Spleen (tissue), 7 donors: ENCODE results near the gene COQ4.

Source experiments
- POLR2AphosphoS5 ChIP-seq, 3 donors: sonication (generic); formaldehyde crosslinking; IDR thresholded peaks; one replicate each; pipeline ENCODE4 v1.5.1; 2017; ENCODE audit warnings: antibody characterized with exemption in 3 of 3
- TF ChIP-seq, protein P1 (sequence below), 11 experiments: fragments of 200-600 bp in 7 of 11; fragments of 450-650 bp in 4 of 11; sonication (generic) in 4 of 11; IDR thresholded peaks in 8 of 11; conservative IDR thresholded peaks in 3 of 11; 1 replicate in 7 of 11; 2 replicates in 4 of 11; pipeline versions ENCODE4 v1.4.0 to v1.8.0; 2016 to 2021; ENCODE audit warnings: antibody characterized with exemption in 11 of 11, inconsistent platforms in 4 of 11, mild to moderate bottlenecking in 1 of 11
- donor health status: DM: no; HTN: no; CAD: no; lungs with moderate emphysema.
- donor health status: DM: no; HTN: no; CAD: no.
- donor health status: DM: no; HTN: no; CAD: no.

DNA sequence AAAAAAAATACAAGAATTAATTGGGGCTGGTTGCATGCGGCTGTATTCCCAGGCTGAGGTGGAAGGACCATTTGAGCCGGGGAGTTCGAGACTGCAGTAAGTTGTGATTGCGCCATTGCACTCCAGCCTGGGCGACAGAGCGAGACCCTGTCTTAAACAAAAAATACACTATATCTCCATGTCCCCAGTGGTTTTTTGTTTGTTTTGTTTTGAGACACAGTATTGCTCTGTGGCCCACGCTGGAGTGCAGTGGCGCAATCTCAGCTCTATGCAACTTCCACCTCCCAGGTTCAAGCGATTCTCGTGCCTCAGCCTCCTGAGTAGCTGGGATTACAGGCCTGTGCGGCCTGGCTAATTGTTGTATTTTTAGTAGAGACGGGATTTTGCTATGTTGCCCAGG lies 1.2 kb downstream of the COQ4 start:
- TF ChIP-seq, protein P1, sequence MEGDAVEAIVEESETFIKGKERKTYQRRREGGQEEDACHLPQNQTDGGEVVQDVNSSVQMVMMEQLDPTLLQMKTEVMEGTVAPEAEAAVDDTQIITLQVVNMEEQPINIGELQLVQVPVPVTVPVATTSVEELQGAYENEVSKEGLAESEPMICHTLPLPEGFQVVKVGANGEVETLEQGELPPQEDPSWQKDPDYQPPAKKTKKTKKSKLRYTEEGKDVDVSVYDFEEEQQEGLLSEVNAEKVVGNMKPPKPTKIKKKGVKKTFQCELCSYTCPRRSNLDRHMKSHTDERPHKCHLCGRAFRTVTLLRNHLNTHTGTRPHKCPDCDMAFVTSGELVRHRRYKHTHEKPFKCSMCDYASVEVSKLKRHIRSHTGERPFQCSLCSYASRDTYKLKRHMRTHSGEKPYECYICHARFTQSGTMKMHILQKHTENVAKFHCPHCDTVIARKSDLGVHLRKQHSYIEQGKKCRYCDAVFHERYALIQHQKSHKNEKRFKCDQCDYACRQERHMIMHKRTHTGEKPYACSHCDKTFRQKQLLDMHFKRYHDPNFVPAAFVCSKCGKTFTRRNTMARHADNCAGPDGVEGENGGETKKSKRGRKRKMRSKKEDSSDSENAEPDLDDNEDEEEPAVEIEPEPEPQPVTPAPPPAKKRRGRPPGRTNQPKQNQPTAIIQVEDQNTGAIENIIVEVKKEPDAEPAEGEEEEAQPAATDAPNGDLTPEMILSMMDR (IDR thresholded peaks at IDR 0.05 in 8 of 11, conservative IDR thresholded peaks at IDR 0.05 in 3 of 11), result no peak
- TF ChIP-seq POLR2AphosphoS5 (IDR thresholded peaks at IDR 0.05), result no peak
